ENCODE data around the gene COMMD2.

GRCh38 chr3:149767720-149768119, 15.4 kb upstream of the COMMD2 start:
- TF ChIP-seq CTCF (IDR thresholded peaks at IDR 0.05 in 2 of 3, conservative IDR thresholded peaks at IDR 0.05 in 1 of 3; ENCODE audit: borderline replicate concordance in 1 of 3, insufficient read depth in 1 of 3, low read depth in 2 of 3, low read length in 2 of 3) (no peak), POLR2A (IDR thresholded peaks at IDR 0.05; ENCODE audit: borderline replicate concordance, extremely low read depth, insufficient read depth, insufficient read length) (no peak), SRF (IDR thresholded peaks at IDR 0.05; ENCODE audit: low read depth) (no peak), EZH2phosphoT487 (IDR thresholded peaks at IDR 0.05; ENCODE audit: borderline replicate concordance) (no peak), JUND (IDR thresholded peaks at IDR 0.05) (no peak), POLR2AphosphoS5 (IDR thresholded peaks at IDR 0.05; ENCODE audit: low read depth, low read length) (no peak), YY1 (IDR thresholded peaks at IDR 0.05; ENCODE audit: extremely low read depth, insufficient replicate concordance, low read depth, low read length) (no peak), EZH2 (IDR thresholded peaks at IDR 0.05) (no peak)

Measured in HCT116 (cell line).